ELR (cell line): ENCODE results near the gene LRP10.
A peak's percentile ranks its signal among the peaks of the same experiment; 100 is the strongest.
"Not testable (repeated sequence)": the region's sequence is repeated elsewhere in the genome, so short reads cannot be mapped to it uniquely, and the experiment has no call there.

Experiments
- DNase-seq: peaks from one replicate; pipeline ENCODE4 v3.0.0-alpha.2; 2015; ENCODE audit warnings: low read depth

The LRP10 gene

GRCh38 chr14:22887260-22887989, 15.9 kb downstream of the LRP10 start:
- peak; percentile 88 for DNase-seq

GRCh38 chr14:22887990-22888378, 16.4 kb downstream of the LRP10 start:
- no peak for DNase-seq

DNA sequence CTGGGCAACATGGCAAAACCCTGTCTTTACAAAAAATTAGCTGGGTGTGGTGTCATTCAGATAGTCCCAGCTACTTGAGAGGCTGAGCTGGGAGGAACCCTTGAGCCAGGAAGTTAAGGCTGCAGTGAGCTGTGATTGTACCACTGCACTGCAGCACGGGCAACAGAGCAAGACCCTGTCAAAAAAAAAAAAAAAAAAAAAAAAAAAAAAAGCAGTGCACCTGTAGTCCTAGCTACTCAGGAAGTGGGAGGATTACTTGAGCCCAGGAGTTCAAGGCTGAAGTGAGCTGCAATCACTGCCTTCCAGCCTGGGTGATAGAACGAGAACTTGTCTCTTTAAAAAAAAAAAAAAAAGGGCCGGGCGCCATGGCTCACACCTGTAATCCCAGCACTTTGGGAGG, 17.1 kb downstream of the LRP10 start:
- no peak for DNase-seq

GRCh38 chr14:22890416-22890815, 18.9 kb downstream of the LRP10 start:
- no peak for DNase-seq

GRCh38 chr14:22892488-22892887, 20.9 kb downstream of the LRP10 start:
- no peak for DNase-seq

- no peak for DNase-seq
Observed at GRCh38 chr14:22893706-22894105, 22.2 kb downstream of the LRP10 start.

DNA sequence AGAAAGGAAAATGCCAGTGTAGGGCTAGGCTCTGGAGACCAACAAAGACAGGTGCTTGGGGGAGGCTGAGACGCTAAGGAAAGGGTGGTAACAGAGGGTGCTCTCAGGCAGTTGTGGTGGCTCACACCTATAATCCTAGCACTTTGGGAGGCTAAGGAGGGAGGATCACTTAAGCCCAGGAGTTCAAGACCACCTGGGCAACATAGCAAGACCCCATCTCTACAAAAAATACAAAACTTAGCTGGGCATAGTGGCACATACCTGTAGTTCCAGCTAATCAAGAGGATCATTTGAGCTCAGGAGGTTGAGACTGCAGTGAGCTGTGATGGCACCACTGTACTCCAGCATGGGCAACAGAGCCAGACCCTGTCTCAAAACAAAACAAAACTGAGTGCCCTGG, 23.9 kb downstream of the LRP10 start:
- DNase-seq, result no peak

DNA sequence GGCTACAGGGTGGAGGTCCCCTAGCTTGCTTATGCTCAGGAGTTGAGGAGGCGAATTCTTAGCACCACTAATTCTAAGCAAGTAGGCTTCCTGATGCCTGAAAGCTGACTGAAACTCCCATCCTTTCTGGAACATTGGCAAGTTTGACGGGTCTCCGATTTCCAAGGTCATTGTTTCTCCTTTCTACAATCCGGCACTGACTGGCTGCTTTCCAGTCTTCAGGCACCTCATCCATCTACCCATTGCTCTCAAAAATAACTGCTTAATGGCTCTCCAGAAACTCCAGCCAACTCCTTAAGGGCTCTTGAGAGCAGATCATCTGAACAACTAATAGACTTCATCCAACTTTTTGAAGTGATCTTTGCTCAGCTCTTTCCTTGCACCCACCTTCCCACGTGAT, 24.8 kb downstream of the LRP10 start:
- DNase-seq, result no peak

GRCh38 chr14:22896760-22897159, 25.2 kb downstream of the LRP10 start:
- DNase-seq, result no peak

DNA sequence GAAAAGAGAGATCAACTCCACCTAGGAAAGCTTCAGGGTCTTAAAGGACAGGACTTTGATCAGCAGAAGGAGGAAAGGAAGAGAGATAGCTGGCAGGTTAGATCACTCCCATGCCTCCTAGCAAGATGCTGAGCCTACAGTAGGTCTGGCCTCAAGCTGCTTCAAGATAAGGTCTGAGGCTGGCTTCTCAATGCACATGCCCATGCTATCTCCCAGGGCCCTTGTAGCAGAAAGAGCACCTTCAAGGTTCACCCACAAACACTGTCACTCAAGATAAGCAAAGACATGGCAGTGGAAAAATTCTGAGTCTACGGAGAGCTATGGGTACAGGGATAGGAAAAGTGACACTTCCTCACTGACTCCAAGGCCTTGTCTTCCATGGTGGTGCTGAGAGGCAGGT, 25.8 kb downstream of the LRP10 start:
- no peak for DNase-seq

- DNase-seq, result peak; percentile 85
Observed at GRCh38 chr14:22898302-22899090, 27.0 kb downstream of the LRP10 start.

GRCh38 chr14:22900081-22900799, 28.7 kb downstream of the LRP10 start:
- peak; percentile 77 for DNase-seq

DNA sequence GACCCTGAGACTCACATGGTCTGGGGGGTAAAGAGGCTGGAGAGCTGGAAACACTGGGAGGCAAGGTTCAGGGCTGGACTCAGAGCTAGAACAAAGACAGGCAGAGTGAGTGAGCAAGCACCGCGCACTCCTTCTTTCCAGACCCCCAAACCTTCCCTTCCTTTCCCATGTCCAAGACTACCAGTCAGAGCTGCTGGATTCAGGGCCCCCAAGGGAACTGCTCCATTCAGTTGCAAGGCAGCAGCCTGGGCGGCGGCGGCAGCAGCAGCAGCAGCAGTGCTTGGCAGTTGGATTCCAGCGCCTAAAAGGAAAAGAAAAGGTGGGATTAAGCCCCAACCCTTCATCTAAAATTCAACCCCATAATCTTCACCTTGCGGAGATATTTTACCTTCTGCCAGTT, 30.3 kb downstream of the LRP10 start:
- no peak for DNase-seq

DNA sequence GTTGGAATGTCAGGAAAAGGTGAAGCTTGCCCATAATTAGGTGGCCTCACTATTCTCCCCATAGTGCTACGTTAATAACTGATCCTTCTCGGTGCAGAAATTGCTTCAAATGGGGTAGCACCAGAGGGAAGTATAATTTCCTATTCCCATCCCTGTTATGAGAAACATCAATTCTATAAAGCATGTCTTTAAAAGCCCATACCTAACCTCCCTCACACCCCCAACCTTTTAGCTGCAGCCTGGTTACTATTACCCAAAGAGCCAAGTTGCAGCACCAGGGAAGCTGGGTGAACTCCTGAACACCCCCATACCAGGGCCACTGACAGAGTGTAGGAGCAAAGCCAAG, 32.2 kb downstream of the LRP10 start:
- DNase-seq, result no peak

DNA sequence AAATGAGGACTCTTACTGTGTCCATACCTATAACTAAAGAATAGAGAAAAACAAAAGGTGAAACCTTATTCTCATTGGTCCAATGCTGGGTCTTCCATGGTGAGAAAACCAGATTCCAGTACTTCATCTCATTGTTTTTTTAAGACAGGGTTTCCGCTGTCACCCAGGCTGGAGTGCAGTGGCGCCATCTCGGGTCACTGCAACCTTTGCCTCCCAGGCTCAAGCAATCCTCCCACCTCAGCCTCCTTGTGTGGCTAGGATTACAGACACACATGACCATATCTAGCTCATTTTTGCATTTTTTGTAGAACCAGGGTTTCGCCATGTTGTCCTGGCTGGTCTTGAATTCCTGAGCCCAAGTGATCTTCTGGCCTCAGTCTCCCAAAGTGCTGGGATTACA, 34.1 kb downstream of the LRP10 start:
- no peak for DNase-seq

GRCh38 chr14:22906073-22906472, 34.5 kb downstream of the LRP10 start:
- no peak for DNase-seq

- DNase-seq, result no peak
Observed at GRCh38 chr14:22907429-22907828, 35.9 kb downstream of the LRP10 start.

DNA sequence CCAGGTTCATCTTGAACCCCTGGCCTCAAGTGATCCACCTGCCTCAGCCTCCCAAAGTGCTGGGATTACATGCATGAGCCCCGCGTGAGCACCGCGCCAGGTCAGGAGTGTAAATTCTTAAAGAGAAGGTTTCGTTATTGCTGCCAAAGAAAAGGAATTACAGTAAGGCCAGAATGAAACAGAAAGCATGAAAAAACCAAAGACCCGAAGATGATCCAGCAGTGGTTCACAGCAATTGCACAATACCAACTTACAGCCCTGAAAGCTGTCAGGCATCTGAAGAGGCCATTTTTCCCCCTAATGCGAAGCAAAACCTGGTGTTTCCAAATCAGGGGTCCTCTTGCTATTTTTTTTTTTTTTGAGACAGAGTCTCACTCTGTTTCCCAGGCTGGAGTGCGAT, 37.1 kb downstream of the LRP10 start:
- DNase-seq, result no peak

- DNase-seq, result no peak
Observed at GRCh38 chr14:22910916-22911315, 39.4 kb downstream of the LRP10 start.

GRCh38 chr14:22914836-22915235, 43.3 kb downstream of the LRP10 start:
- DNase-seq, result not testable (repeated sequence)

DNA sequence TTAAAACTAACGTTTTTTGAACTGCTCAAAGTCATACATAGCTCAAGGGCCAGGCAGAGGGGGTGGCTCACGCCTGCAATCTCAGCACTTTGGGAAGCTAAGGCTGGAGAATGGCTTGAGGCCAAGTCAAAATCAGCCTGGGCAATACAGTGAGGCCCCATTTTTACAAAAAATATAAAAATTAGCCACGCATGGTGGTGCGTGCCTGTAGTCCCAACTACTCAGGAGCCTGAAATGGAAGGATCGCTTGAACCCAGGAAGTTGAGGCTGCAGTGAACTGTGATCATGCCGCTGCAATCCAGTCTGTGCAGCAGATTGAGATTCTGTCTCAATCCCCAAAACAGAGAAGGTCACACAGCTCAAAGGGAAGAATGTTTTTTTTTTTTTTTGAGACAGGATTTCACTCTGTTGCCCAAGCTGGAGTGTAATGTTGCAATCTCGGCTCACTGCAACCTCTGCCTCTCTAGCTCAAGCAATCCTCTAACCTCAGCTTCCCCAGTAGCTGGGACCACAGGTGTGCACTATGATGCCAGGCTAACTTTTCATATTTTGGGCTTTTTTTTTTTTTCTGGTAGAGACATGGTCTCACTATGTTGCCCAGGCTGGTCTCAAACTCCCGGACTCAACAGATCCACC, 44.5 kb downstream of the LRP10 start:
- DNase-seq, result no peak

- peak; percentile 100 for DNase-seq
Observed at GRCh38 chr14:22918804-22919600, 47.5 kb downstream of the LRP10 start, which contains the start of gene RBM23. Gene RBM23, minus strand, starts transcription at chr14:22919149.
